ENCODE data around the gene C3orf22. TPM values are rescaled to one million over a fixed set of nuclear protein-coding genes. Genes with fewer than 3 reads are reported as not detected.

C3orf22 gene
- total RNA-seq, 1 donor, result not detected

DNA sequence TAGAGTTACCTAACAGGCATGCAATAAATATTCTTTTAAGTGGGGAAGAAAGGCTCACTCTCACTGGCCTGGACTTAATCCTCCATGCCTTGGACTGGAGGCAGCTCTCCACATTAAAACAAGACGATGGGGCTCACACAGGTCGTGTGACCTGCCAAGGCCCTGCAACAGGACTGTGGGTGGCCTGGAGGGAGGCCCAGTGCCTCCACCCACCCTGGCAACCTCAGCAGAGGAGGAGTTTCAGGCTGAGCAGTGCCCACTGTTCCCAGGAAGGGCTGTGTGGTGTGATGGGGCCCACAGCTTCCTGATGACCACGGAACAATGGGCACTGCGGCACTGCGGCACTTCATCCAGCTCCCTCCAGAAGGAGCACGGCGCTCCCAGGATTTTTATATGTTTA is 46.7 kb downstream of the C3orf22 start:
- TF ChIP-seq, protein P1, sequence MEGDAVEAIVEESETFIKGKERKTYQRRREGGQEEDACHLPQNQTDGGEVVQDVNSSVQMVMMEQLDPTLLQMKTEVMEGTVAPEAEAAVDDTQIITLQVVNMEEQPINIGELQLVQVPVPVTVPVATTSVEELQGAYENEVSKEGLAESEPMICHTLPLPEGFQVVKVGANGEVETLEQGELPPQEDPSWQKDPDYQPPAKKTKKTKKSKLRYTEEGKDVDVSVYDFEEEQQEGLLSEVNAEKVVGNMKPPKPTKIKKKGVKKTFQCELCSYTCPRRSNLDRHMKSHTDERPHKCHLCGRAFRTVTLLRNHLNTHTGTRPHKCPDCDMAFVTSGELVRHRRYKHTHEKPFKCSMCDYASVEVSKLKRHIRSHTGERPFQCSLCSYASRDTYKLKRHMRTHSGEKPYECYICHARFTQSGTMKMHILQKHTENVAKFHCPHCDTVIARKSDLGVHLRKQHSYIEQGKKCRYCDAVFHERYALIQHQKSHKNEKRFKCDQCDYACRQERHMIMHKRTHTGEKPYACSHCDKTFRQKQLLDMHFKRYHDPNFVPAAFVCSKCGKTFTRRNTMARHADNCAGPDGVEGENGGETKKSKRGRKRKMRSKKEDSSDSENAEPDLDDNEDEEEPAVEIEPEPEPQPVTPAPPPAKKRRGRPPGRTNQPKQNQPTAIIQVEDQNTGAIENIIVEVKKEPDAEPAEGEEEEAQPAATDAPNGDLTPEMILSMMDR (IDR thresholded peaks at IDR 0.05; ENCODE audit: insufficient read depth, low read depth, low read length), result no peak
- H3K4me3 ChIP-seq (ENCODE audit: low read depth, low read length), result no peak overlapping the region
- no peak for DNase-seq (ENCODE audit: low read depth)

- TF ChIP-seq, protein P1 (IDR thresholded peaks at IDR 0.05; ENCODE audit: insufficient read depth, low read depth, low read length), result no peak
- no peak for DNase-seq (ENCODE audit: low read depth)
- no peak overlapping the region for H3K4me3 ChIP-seq (ENCODE audit: low read depth, low read length)
Measured at GRCh38 chr3:126511291-126511690, 47.4 kb downstream of the C3orf22 start.

- TF ChIP-seq, protein P1 (IDR thresholded peaks at IDR 0.05; ENCODE audit: insufficient read depth, low read depth, low read length), result no peak
- DNase-seq (ENCODE audit: low read depth), result no peak
- H3K4me3 ChIP-seq (ENCODE audit: low read depth, low read length), result no peak overlapping the region
Measured at GRCh38 chr3:126510308-126510910, 48.3 kb downstream of the C3orf22 start.

GRCh38 chr3:126509597-126510307 is 49.0 kb downstream of the C3orf22 start:
- TF ChIP-seq, protein P1 (IDR thresholded peaks at IDR 0.05; ENCODE audit: insufficient read depth, low read depth, low read length), result no peak
- no peak for DNase-seq (ENCODE audit: low read depth)
- H3K4me3 ChIP-seq (ENCODE audit: low read depth, low read length), result no peak overlapping the region

DNA sequence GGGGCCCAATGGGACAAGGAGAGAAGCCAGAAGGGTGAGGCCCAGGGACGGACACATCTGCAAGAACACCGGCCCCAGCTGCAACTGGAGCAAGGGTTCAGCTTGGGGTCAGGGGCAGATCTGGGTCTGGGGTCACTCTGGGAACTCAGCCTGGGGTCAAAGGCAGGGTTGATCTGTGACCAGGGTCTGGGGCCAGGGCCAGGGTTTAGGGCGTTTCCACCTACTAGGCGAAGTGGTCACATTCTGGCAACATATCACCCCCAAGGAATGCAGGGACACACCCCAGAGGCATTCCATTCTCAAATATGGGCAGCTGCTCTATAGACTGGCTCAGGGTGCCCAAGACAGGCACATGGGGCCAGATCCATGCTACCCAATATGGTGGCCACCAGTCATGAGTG is 50.2 kb downstream of the C3orf22 start:
- no peak for DNase-seq (ENCODE audit: low read depth)
- H3K4me3 ChIP-seq (ENCODE audit: low read depth, low read length), result no peak overlapping the region
- TF ChIP-seq, protein P1 (IDR thresholded peaks at IDR 0.05; ENCODE audit: insufficient read depth, low read depth, low read length), result no peak

DNA sequence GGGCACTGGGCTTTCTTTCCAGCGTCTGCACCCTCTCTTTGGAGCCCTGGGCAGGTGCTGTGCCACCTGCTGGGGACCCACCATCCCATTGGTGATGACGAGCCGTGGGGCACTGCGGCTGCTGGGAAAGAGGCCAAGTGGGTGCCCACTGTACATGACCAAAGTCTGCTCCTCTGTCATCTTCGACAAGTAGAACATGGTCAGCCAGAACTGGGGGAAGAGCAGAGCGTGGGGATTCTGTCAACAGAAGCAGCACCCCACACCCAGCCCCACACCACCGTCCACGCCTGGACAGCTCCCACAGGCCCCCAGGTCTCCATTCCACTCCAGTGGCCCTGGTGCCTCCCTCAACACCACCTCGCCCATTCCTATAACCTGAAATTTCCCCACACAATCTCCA is 50.8 kb downstream of the C3orf22 start:
- TF ChIP-seq, protein P1 (IDR thresholded peaks at IDR 0.05; ENCODE audit: insufficient read depth, low read depth, low read length), result no peak
- DNase-seq (ENCODE audit: low read depth), result no peak

More for the DNA sequence above, 50.8 kb downstream of the C3orf22 start:
- no peak overlapping the region for H3K4me3 ChIP-seq (ENCODE audit: low read depth, low read length)
